Testis (tissue), 5 donors: Measurements from ENCODE around the gene ZNF444. TPM values are rescaled to one million over a fixed set of nuclear protein-coding genes. Genes with fewer than 3 reads are reported as not detected.
A peak's percentile ranks its signal among the peaks of the same experiment; 100 is the strongest.

Experiments used
- DNase-seq: peaks from one replicate; pipeline ENCODE4 v3.0.0-alpha.2; 2019
- H3K27ac ChIP-seq, 2 donors: fragments of 200-600 bp; sonication (generic); one replicate each; pipeline ENCODE4 v1.5.1; 2019
- H3K27me3 ChIP-seq: fragments of 200-600 bp; sonication (generic); one replicate; pipeline ENCODE4 v1.5.1; 2019
- H3K36me3 ChIP-seq: fragments of 200-600 bp; sonication (generic); one replicate; pipeline ENCODE4 v1.5.1; 2017; ENCODE audit warnings: low read depth; ENCODE audit errors: missing control alignments
- H3K4me1 ChIP-seq: fragments of 200-600 bp; sonication (generic); one replicate; pipeline ENCODE4 v1.5.1; 2019
- H3K4me3 ChIP-seq, 2 donors: fragments of 200-600 bp; sonication (generic); one replicate each; pipeline ENCODE4 v1.5.1; 2017 to 2019
- H3K9me3 ChIP-seq: fragments of 200-600 bp; sonication (generic); one replicate; pipeline ENCODE4 v1.5.1; 2017
- CTCF ChIP-seq, 3 experiments: fragments of 450-650 bp in 2 of 3; fragments of 200-600 bp in 1 of 3; sonication (generic) in 1 of 3; IDR thresholded peaks; one replicate each; pipeline ENCODE4 v1.5.1; 2016 to 2019; ENCODE audit warnings: antibody characterized with exemption in 3 of 3, mild to moderate bottlenecking in 2 of 3, moderate library complexity in 1 of 3
- POLR2A ChIP-seq: fragments of 450-650 bp; IDR thresholded peaks from one replicate; pipeline ENCODE4 v1.6.1; 2017; ENCODE audit warnings: antibody characterized with exemption, mild to moderate bottlenecking, moderate library complexity
- WGBS, 2 donors: methylation state at CpG; one replicate each; pipeline ENCODE4 v1.1.5; 2018; 5-methylcytosine and 5-hydroxymethylcytosine counted together
- intact Hi-C: fragments of 100-400 bp; cut with DNase I; formaldehyde crosslinking; loops from one replicate; pipeline ENCODE4 v1.15.1; 2023; ENCODE audit warnings: low total_unique reads
- long read RNA-seq, 2 donors: transcript quantifications; one replicate each; lab custom pipeline, GENCODE V29; 2026
- polyA plus RNA-seq: library from polyadenylated mRNA; stranded (reverse); fragments of 350-450 nt; fragmentation: Illumina TruSeq; extraction: RNeasy Lipid Tissue Mini Kit (QIAGEN cat#74804); gene quantifications from one replicate; pipeline ENCODE4 v1.2.3, GENCODE V29; 2014; ENCODE audit warnings: low read depth, low replicate concordance; ENCODE audit not compliant: insufficient read depth
- total RNA-seq, 2 donors: library from RNA; depleted of rRNA; stranded (reverse); fragments of >200 nt; gene quantifications; one replicate each; pipeline ENCODE4 v1.2.3, GENCODE V29; 2016

Gene ZNF444
- total RNA-seq (10 to 100 TPM; 59.2 to 62.6 TPM), polyA plus RNA-seq (24.7 TPM)
- long read RNA-seq, donor 1, full-length matches to known transcripts = 29 of 40 reads
- long read RNA-seq, donor 1, partial matches to known transcripts = 11 of 40 reads
- long read RNA-seq, donor 1, other reads (novel, unspliced or antisense) = 0 of 40 reads
- long read RNA-seq, donor 2, full-length matches to known transcripts = 12 of 17 reads
- long read RNA-seq, donor 2, partial matches to known transcripts = 5 of 17 reads
- long read RNA-seq, donor 2, other reads (novel, unspliced or antisense) = 0 of 17 reads

GRCh38 chr19:56140583-56141416 is at the start of gene ZNF444:
ZNF444 (plus strand) TSS chr19:56141287; CDS start chr19:56146912, 5,625 bp downstream.
- intact Hi-C loops = no loop called here
- Histone ChIP-seq H3K36me3 (no peaks in the 10 kb centered on the region), H3K27me3 (no peaks in the 10 kb centered on the region), H3K4me1 (peaks cover 15% of the 10 kb centered on the region), H3K9me3 (no peaks in the 10 kb centered on the region), H3K27ac (peak within 1 kb of the TSS; percentile 81 to 89), H3K4me3 (peak within 1 kb of the TSS; percentile 57 to 80)
- DNase-seq = peak; percentile 98
- TF ChIP-seq CTCF (IDR thresholded peaks at IDR 0.05) (peak in 1 of 3 experiments; percentile 12), POLR2A (peak; percentile 21)
- WGBS, 2 donors = 0 to 1% methylated on average over 34 to 52 of the region's 56 CpGs

- no peak for DNase-seq
- H3K4me1 ChIP-seq = no peaks in the 10 kb centered on the region
- no peaks in the 10 kb centered on the region for H3K27me3 ChIP-seq
- peak overlapping the region in 1 of 2 donors; percentile 47 for H3K4me3 ChIP-seq
- H3K36me3 ChIP-seq = no peaks in the 10 kb centered on the region
- H3K9me3 ChIP-seq = no peaks in the 10 kb centered on the region
- TF ChIP-seq CTCF (IDR thresholded peaks at IDR 0.05) (no peak), POLR2A (no peak)
- WGBS, 2 donors = 67 to 68% methylated on average over 36 to 38 of the region's 38 CpGs
- intact Hi-C loops = no loop called here
- no peak overlapping the region for H3K27ac ChIP-seq
Measured at GRCh38 chr19:56091751-56092546, 49.1 kb upstream of the ZNF444 start.

- H3K4me1 ChIP-seq = no peaks in the 10 kb centered on the region
- H3K27me3 ChIP-seq = no peaks in the 10 kb centered on the region
- peak; percentile 58 for DNase-seq
- no peaks in the 10 kb centered on the region for H3K9me3 ChIP-seq
- WGBS, 2 donors = 64 to 78% methylated on average over 32 of the region's 32 CpGs
- intact Hi-C loops = no loop called here
- no peak overlapping the region for H3K27ac ChIP-seq
- no peak for TF ChIP-seq CTCF (IDR thresholded peaks at IDR 0.05)
- no peak for TF ChIP-seq POLR2A
- no peaks in the 10 kb centered on the region for H3K36me3 ChIP-seq
- H3K4me3 ChIP-seq = peak overlapping the region; percentile 25 to 47
Measured at GRCh38 chr19:56092685-56093631, 48.1 kb upstream of the ZNF444 start.

- TF ChIP-seq CTCF (IDR thresholded peaks at IDR 0.05) (no peak), POLR2A (no peak)
- DNase-seq = no peak
- no peaks in the 10 kb centered on the region for H3K9me3 ChIP-seq
- no peaks in the 10 kb centered on the region for H3K27me3 ChIP-seq
- H3K36me3 ChIP-seq = no peaks in the 10 kb centered on the region
- H3K4me3 ChIP-seq = no peak overlapping the region
- 83 to 88% methylated on average over 8 to 9 of the region's 9 CpGs for WGBS, 2 donors
- no peak overlapping the region for H3K27ac ChIP-seq
- intact Hi-C loops = no loop called here
- no peaks in the 10 kb centered on the region for H3K4me1 ChIP-seq
Measured at GRCh38 chr19:56094449-56094848, 46.6 kb upstream of the ZNF444 start.
